HEK293T (cell line): ENCODE measurements around the gene CPB2.

Source experiments
- ARNT ChIP-seq: fragments of 450-650 bp; IDR thresholded peaks from 2 replicates; pipeline ENCODE4 v1.6.1; 2017; ENCODE audit warnings: mild to moderate bottlenecking
- CTBP1 ChIP-seq: fragments of 450-650 bp; IDR thresholded peaks from 2 replicates; pipeline ENCODE4 v1.6.1; 2016; ENCODE audit warnings: borderline replicate concordance
- FOXA1 ChIP-seq: fragments of 450-650 bp; IDR thresholded peaks from 2 replicates; pipeline ENCODE4 v1.6.1; 2016; ENCODE audit warnings: mild to moderate bottlenecking
- FOXK2 ChIP-seq: fragments of 450-650 bp; IDR thresholded peaks from 2 replicates; pipeline ENCODE4 v1.6.1; 2016; ENCODE audit warnings: mild to moderate bottlenecking
- FOXM1 ChIP-seq: fragments of 450-650 bp; IDR thresholded peaks from 2 replicates; pipeline ENCODE4 v1.6.1; 2017; ENCODE audit warnings: mild to moderate bottlenecking, borderline replicate concordance
- HDGF ChIP-seq: fragments of 450-650 bp; IDR thresholded peaks from 2 replicates; pipeline ENCODE4 v1.6.1; 2017; ENCODE audit warnings: antibody characterized with exemption, borderline replicate concordance
- LEF1 ChIP-seq: fragments of 450-650 bp; IDR thresholded peaks from 2 replicates; pipeline ENCODE4 v1.6.1; 2017; ENCODE audit warnings: mild to moderate bottlenecking, borderline replicate concordance
- PKNOX1 ChIP-seq: fragments of 450-650 bp; IDR thresholded peaks from 2 replicates; pipeline ENCODE4 v1.6.1; 2016
- SP1 ChIP-seq: fragments of 450-650 bp; IDR thresholded peaks from 2 replicates; pipeline ENCODE4 v1.6.1; 2017
- SUZ12 ChIP-seq: fragments of 450-650 bp; IDR thresholded peaks from 2 replicates; pipeline ENCODE4 v1.6.1; 2016; ENCODE audit warnings: mild to moderate bottlenecking
- TARDBP ChIP-seq: fragments of 450-650 bp; IDR thresholded peaks from 2 replicates; pipeline ENCODE4 v1.6.1; 2016
- ZNF384 ChIP-seq: fragments of 450-650 bp; IDR thresholded peaks from 2 replicates; pipeline ENCODE4 v1.6.1; 2016

GRCh38 chr13:46104868-46105267, at the start of gene CPB2:
- TF ChIP-seq SUZ12 (no peak), ZNF384 (no peak), FOXA1 (no peak), SP1 (no peak), TARDBP (no peak), ARNT (no peak), LEF1 (no peak), FOXM1 (no peak), HDGF (no peak), FOXK2 (no peak), PKNOX1 (no peak), CTBP1 (no peak)
